Measurements from ENCODE around the gene TFPI2. TPM values are rescaled to one million over a fixed set of nuclear protein-coding genes. Genes with fewer than 3 reads are reported as not detected.

TFPI2 gene
- total RNA-seq, 1 experiment from 2014 or later, result not detected

GRCh38 chr7:93894966-93895640, 4.5 kb upstream of the TFPI2 start:
- no peak overlapping the region for H3K27ac Mint-ChIP-seq (ENCODE audit: low read depth, unreplicated experiment)
- TF ChIP-seq, protein P1, sequence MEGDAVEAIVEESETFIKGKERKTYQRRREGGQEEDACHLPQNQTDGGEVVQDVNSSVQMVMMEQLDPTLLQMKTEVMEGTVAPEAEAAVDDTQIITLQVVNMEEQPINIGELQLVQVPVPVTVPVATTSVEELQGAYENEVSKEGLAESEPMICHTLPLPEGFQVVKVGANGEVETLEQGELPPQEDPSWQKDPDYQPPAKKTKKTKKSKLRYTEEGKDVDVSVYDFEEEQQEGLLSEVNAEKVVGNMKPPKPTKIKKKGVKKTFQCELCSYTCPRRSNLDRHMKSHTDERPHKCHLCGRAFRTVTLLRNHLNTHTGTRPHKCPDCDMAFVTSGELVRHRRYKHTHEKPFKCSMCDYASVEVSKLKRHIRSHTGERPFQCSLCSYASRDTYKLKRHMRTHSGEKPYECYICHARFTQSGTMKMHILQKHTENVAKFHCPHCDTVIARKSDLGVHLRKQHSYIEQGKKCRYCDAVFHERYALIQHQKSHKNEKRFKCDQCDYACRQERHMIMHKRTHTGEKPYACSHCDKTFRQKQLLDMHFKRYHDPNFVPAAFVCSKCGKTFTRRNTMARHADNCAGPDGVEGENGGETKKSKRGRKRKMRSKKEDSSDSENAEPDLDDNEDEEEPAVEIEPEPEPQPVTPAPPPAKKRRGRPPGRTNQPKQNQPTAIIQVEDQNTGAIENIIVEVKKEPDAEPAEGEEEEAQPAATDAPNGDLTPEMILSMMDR (IDR thresholded peaks at IDR 0.05; ENCODE audit: unreplicated experiment), result no peak
- no peaks in the 10 kb centered on the region for H3K9me3 Mint-ChIP-seq (ENCODE audit: unreplicated experiment)
- no peak overlapping the region for H3K4me3 Mint-ChIP-seq (ENCODE audit: unreplicated experiment)
- H3K36me3 Mint-ChIP-seq (ENCODE audit: insufficient read depth, unreplicated experiment), result no peaks in the 10 kb centered on the region
- ChIA-PET POLR2A (no interaction called here), CTCF (interaction anchor here (0.6 to 1.6 kb wide), 3 partner anchors 193 to 1635 kb away, joined by 3 to 7 read pairs (median 3); no protein-coding TSS in a partner anchor)
- H3K27me3 Mint-ChIP-seq (ENCODE audit: insufficient read depth, unreplicated experiment), result no peaks in the 10 kb centered on the region
- intact Hi-C loops (cut with micrococcal nuclease), result loop anchor here (10.0 kb wide), 1 partner anchor 90 kb away; no protein-coding TSS in a partner anchor
- no TSS peak for BruUV-seq (replicated peaks)
- no peak for DNase-seq (ENCODE audit: unreplicated experiment)
- H3K4me1 Mint-ChIP-seq (ENCODE audit: insufficient read depth, unreplicated experiment), result no peaks in the 10 kb centered on the region

DNA sequence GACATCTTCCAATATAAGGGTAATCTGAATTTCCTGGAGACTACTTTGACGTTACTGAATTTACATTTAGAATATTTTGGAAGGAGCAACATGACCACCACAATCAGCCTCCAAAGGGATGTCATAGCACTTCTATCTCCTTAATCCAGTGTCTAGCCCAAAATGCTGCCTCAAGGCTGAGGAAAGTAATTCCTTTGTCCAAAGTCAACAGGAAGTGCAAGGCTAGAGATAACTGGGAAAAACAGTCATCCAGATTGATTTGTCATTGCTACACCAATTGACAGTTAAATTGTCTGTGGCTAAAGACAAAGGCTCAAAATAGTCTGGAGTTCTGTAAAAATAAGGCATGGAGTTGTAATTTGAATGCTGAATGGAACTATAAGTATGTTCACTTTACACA, 3.9 kb upstream of the TFPI2 start:
- TF ChIP-seq, protein P1 (IDR thresholded peaks at IDR 0.05; ENCODE audit: unreplicated experiment), result no peak
- Mint-ChIP-seq H3K4me3 (ENCODE audit: unreplicated experiment) (no peak overlapping the region), H3K9me3 (ENCODE audit: unreplicated experiment) (no peaks in the 10 kb centered on the region), H3K4me1 (ENCODE audit: insufficient read depth, unreplicated experiment) (no peaks in the 10 kb centered on the region), H3K27me3 (ENCODE audit: insufficient read depth, unreplicated experiment) (no peaks in the 10 kb centered on the region), H3K27ac (ENCODE audit: low read depth, unreplicated experiment) (no peak overlapping the region), H3K36me3 (ENCODE audit: insufficient read depth, unreplicated experiment) (no peaks in the 10 kb centered on the region)
- DNase-seq (ENCODE audit: unreplicated experiment), result no peak
- ChIA-PET CTCF (interaction anchor here (1.2 kb wide), 1 partner anchor 14 kb away, joined by 3 read pairs; no protein-coding TSS in a partner anchor), POLR2A (no interaction called here)
- intact Hi-C loops (cut with micrococcal nuclease), result loop anchor here (10.0 kb wide), 1 partner anchor 90 kb away; no protein-coding TSS in a partner anchor
- no TSS peak for BruUV-seq (replicated peaks)

GRCh38 chr7:93890041-93890463, 501 bp downstream of the TFPI2 start:
- intact Hi-C loops (cut with micrococcal nuclease), result loop anchor here (10.0 kb wide), 1 partner anchor 85 kb away; no protein-coding TSS in a partner anchor
- Mint-ChIP-seq H3K4me1 (ENCODE audit: insufficient read depth, unreplicated experiment) (no peaks in the 10 kb centered on the region), H3K27ac (ENCODE audit: low read depth, unreplicated experiment) (no peak overlapping the region), H3K27me3 (ENCODE audit: insufficient read depth, unreplicated experiment) (no peaks in the 10 kb centered on the region), H3K36me3 (ENCODE audit: insufficient read depth, unreplicated experiment) (no peaks in the 10 kb centered on the region), H3K9me3 (ENCODE audit: unreplicated experiment) (no peaks in the 10 kb centered on the region), H3K4me3 (ENCODE audit: unreplicated experiment) (no peak overlapping the region)
- no peak for DNase-seq (ENCODE audit: unreplicated experiment)
- ChIA-PET CTCF (interaction anchor here (0.6 to 1.3 kb wide), 2 partner anchors 13 to 28 kb away, joined by 3 to 4 read pairs; no protein-coding TSS in a partner anchor), POLR2A (no interaction called here)
- no TSS peak for BruUV-seq (replicated peaks)
- TF ChIP-seq, protein P1 (IDR thresholded peaks at IDR 0.05; ENCODE audit: unreplicated experiment), result no peak

- no peak for DNase-seq (ENCODE audit: unreplicated experiment)
- H3K9me3 Mint-ChIP-seq (ENCODE audit: unreplicated experiment), result no peaks in the 10 kb centered on the region
- H3K27me3 Mint-ChIP-seq (ENCODE audit: insufficient read depth, unreplicated experiment), result no peaks in the 10 kb centered on the region
- BruUV-seq (replicated peaks), result no TSS peak
- intact Hi-C loops (cut with micrococcal nuclease), result no loop called here
- POLR2A ChIA-PET, result interaction anchor here (0.5 kb wide), 1 partner anchor 602 kb away, joined by 3 read pairs; no protein-coding TSS in a partner anchor
- CTCF ChIA-PET, result interaction anchor here (1.0 kb wide), 1 partner anchor 198 kb away, joined by 3 read pairs; no protein-coding TSS in a partner anchor
- H3K4me3 Mint-ChIP-seq (ENCODE audit: unreplicated experiment), result no peak overlapping the region
- TF ChIP-seq, protein P1 (IDR thresholded peaks at IDR 0.05; ENCODE audit: unreplicated experiment), result no peak
- no peaks in the 10 kb centered on the region for H3K4me1 Mint-ChIP-seq (ENCODE audit: insufficient read depth, unreplicated experiment)
- H3K36me3 Mint-ChIP-seq (ENCODE audit: insufficient read depth, unreplicated experiment), result no peaks in the 10 kb centered on the region
- H3K27ac Mint-ChIP-seq (ENCODE audit: low read depth, unreplicated experiment), result no peak overlapping the region
Measured at GRCh38 chr7:93889261-93889660, 1.3 kb downstream of the TFPI2 start.
